Sigmoid colon (tissue), 4 donors: ENCODE data around the gene AP2A1.

ENCODE experiments used
- CTCF ChIP-seq, 4 experiments: fragments of 450-650 bp in 3 of 4; fragments of 200-600 bp in 1 of 4; IDR thresholded peaks; one replicate each; pipeline ENCODE4 v1.5.1; 2016 to 2019; ENCODE audit warnings: antibody characterized with exemption in 4 of 4, mild to moderate bottlenecking in 3 of 4, moderate library complexity in 2 of 4
- EP300 ChIP-seq, 4 donors: sonication (generic); formaldehyde crosslinking; IDR thresholded peaks; one replicate each; pipeline ENCODE4 v1.6.1; 2017; ENCODE audit warnings: antibody characterized with exemption in 4 of 4
- POLR2A ChIP-seq, 2 donors: fragments of 450-650 bp; IDR thresholded peaks; one replicate each; pipeline ENCODE4 v1.6.1; 2016; ENCODE audit warnings: antibody characterized with exemption in 2 of 2, mild to moderate bottlenecking in 2 of 2, moderate library complexity in 2 of 2

GRCh38 chr19:49840736-49841249 lies 74.0 kb downstream of the AP2A1 start:
- TF ChIP-seq POLR2A (IDR thresholded peaks at IDR 0.05): no peak
- no peak for TF ChIP-seq CTCF (IDR thresholded peaks at IDR 0.05)
- TF ChIP-seq EP300 (IDR thresholded peaks at IDR 0.05): no peak
